Activated CD4-positive, alpha-beta T cell treated with anti-CD3 and anti-CD28 coated beads for 36 hours (primary cell): ENCODE results near the gene AAMDC. TPM values are rescaled to one million over a fixed set of nuclear protein-coding genes. Genes with fewer than 3 reads are reported as not detected.
"Not testable (repeated sequence)": the region's sequence is repeated elsewhere in the genome, so short reads cannot be mapped to it uniquely, and the experiment has no call there.

Experiments
- ATAC-seq: fragments of 200-7000 bp; cut with Tn5 transposase; one replicate; pipeline ENCODE4 v1.10.0; 2021; ENCODE audit warnings: mild to moderate bottlenecking, moderate library complexity
- CTCF ChIA-PET: fragments of 350-600 bp; sonication (Branson Sonifier 250); formaldehyde crosslinking; loops from one replicate; lab custom pipeline; 2021; ENCODE audit warnings: antibody characterized with exemption; lab: Charles Lee
- POLR2A ChIA-PET: fragments of 350-600 bp; sonication (Branson Sonifier 250); formaldehyde crosslinking; loops from one replicate; lab custom pipeline; 2021; ENCODE audit warnings: antibody characterized with exemption, inconsistent platforms; lab: Charles Lee
- DNase-seq: peaks from one replicate; pipeline ENCODE4 v3.0.0-alpha.2; 2020
- H3K27ac Mint-ChIP-seq: one replicate; pipeline ENCODE4 v1.8.0; 2021; ENCODE audit warnings: mixed read lengths
- H3K27me3 Mint-ChIP-seq: one replicate; pipeline ENCODE4 v1.8.0; 2021; ENCODE audit warnings: mixed read lengths
- H3K36me3 Mint-ChIP-seq: one replicate; pipeline ENCODE4 v1.8.0; 2021; ENCODE audit warnings: low read depth, mixed read lengths
- H3K4me1 Mint-ChIP-seq: one replicate; pipeline ENCODE4 v1.8.0; 2021; ENCODE audit warnings: mixed read lengths
- H3K4me3 Mint-ChIP-seq: one replicate; pipeline ENCODE4 v1.8.0; 2021; ENCODE audit warnings: mild to moderate bottlenecking, moderate library complexity, mixed read lengths
- H3K9me3 Mint-ChIP-seq: one replicate; pipeline ENCODE4 v1.8.0; 2021; ENCODE audit warnings: low read depth, mixed read lengths
- intact Hi-C, 2 experiments: fragments of 100-400 bp; cut with DNase I in 1 of 2; cut with micrococcal nuclease in 1 of 2; formaldehyde crosslinking; loops; one replicate each; pipeline versions ENCODE4 v1.14.2 to v1.15.1; 2022 to 2024; cut with DNase I, micrococcal nuclease
- total RNA-seq, 2 experiments: library from RNA; stranded (reverse); gene quantifications; one replicate each; pipeline ENCODE4 v1.2.3, GENCODE V29; 2021

AAMDC gene
- total RNA-seq, 2 experiments from 2014 or later, result 4.8 to 5.3 TPM

DNA sequence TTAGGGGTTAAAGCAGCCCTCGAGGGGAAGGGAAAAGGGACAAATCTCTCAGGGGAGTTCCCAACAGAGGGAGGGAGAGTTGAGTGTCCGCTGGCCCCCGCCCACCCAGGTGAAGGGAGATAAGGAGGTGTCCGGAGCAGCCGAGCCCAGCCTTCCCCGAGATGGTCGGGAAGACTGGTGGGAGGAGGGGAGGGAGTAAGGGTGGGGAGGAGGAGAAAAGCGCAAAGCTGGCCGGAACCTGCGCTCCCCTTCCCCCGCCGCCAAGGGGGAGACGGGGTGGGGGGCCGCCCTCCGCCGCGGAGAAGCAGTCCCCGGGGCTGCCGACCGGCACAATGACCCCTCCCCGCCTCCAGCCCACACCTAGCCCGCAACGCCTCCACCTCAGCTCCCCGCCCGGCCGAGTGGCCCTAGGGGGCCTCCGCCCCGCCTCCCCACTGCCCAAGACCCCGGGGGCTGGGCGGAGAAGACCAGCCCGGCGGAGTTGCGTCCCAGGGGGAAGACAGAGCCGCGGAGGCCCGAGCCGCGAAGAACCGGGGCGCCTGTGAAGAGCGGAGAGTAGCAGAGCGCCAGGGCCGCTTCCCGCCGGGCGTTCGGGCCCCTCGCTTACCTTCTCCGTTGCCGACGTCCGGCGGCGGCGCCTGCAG is 901 bp upstream of the AAMDC start:
- POLR2A ChIA-PET, result interaction anchor here (1.4 to 2.5 kb wide), 2 partner anchors 31 to 175 kb away, joined by 3 to 8 read pairs; partner anchors contain the start of gene INTS4
- intact Hi-C loops, result loop anchor here (1.0 to 5.0 kb wide), 10 partner anchors 174 to 1439 kb away; partner anchors contain the start of genes ALG8 (in 2 of the 2), CLNS1A (in 2 of the 2), INTS4 (in 2 of the 2) and GAB2 (in 1 of the 2)
- no peaks in the 10 kb centered on the region for H3K27me3 Mint-ChIP-seq
- DNase-seq, result peak; percentile 58
- H3K4me1 Mint-ChIP-seq, result peaks cover 39% of the 10 kb centered on the region
- ATAC-seq, result peak; percentile 5
- H3K27ac Mint-ChIP-seq, result peak overlapping the region; percentile 98
- no peaks in the 10 kb centered on the region for H3K9me3 Mint-ChIP-seq
- peaks cover 2% of the 10 kb centered on the region for H3K36me3 Mint-ChIP-seq
- peak overlapping the region; percentile 97 for H3K4me3 Mint-ChIP-seq
- CTCF ChIA-PET, result interaction anchor here (0.6 to 1.7 kb wide), 4 partner anchors 20 to 1264 kb away, joined by 3 to 10 read pairs (median 3); partner anchors contain the start of gene INTS4

DNA sequence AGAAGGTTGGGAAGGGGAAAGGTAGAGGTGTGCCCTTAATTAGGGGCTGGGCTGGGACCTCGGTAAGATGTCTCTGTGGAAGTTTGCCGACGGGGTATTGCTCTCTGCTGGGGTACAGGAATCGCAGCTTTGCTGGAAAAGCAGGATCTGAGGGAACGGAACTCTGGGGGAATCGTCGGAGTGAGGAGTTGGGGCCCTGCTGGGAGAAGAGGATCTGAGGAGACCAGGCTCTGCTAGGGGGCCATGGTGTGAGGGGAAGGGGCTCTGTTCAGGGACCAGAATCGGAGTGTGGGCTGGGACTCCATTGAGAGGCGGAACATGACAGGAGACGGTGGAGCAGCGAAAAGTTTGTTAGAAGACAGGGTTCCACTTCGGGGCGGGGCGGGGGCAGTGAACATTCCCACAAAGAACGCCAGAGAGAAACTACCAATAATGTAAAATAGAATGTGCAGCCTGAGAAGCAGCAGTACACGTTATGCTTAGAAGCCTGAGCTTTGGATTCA is 456 bp downstream of the AAMDC start:
- Mint-ChIP-seq H3K4me1 (peaks cover 30% of the 10 kb centered on the region), H3K9me3 (no peaks in the 10 kb centered on the region), H3K27me3 (no peaks in the 10 kb centered on the region), H3K4me3 (peak overlapping the region; percentile 97), H3K36me3 (peaks cover 2% of the 10 kb centered on the region), H3K27ac (peak overlapping the region; percentile 90)
- intact Hi-C loops, result loop anchor here (2.0 to 5.0 kb wide), 4 partner anchors 226 to 1441 kb away; partner anchors contain the start of genes ALG8 (in 1 of the 2), GAB2 (in 1 of the 2), GVQW3 (in 1 of the 2) and THAP12 (in 1 of the 2)
- ATAC-seq (no peak), DNase-seq (peak; percentile 29)
- ChIA-PET POLR2A (no interaction called here), CTCF (interaction anchor here (1.0 kb wide), 1 partner anchor 173 kb away, joined by 4 read pairs; the partner anchor contains the start of gene INTS4)

DNA sequence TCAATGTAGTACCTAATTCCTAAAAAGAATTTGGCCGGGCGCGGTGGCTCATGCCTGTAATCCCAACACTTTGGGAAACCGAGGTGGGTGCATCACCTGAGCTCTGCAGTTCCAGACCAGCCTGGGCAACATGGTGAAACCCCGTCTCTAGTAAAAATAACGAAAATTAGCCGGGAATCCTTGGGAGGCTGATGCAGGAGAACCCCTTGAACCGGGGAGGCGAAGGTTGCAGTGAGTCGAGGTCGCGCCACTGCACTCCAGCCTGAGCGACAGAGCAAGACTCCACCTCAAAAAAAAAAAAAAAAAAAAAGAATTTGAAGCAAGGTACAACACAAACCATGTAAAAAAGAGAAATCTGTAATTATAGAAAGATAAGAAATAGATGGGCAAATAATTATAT is 1.2 kb downstream of the AAMDC start:
- H3K36me3 Mint-ChIP-seq, ATAC-seq, POLR2A ChIA-PET, H3K9me3 Mint-ChIP-seq, H3K27me3 Mint-ChIP-seq, DNase-seq, H3K4me3 Mint-ChIP-seq, H3K27ac Mint-ChIP-seq: not testable (repeated sequence)
- H3K4me1 Mint-ChIP-seq, result peaks cover 23% of the 10 kb centered on the region
- intact Hi-C loops, result loop anchor here in 1 of 2 experiments (5.0 kb wide), 1 partner anchor 225 kb away; no protein-coding TSS in a partner anchor
- CTCF ChIA-PET, result interaction anchor here (0.6 to 1.0 kb wide), 2 partner anchors 172 to 178 kb away, joined by 3 to 4 read pairs; partner anchors contain the start of gene INTS4

DNA sequence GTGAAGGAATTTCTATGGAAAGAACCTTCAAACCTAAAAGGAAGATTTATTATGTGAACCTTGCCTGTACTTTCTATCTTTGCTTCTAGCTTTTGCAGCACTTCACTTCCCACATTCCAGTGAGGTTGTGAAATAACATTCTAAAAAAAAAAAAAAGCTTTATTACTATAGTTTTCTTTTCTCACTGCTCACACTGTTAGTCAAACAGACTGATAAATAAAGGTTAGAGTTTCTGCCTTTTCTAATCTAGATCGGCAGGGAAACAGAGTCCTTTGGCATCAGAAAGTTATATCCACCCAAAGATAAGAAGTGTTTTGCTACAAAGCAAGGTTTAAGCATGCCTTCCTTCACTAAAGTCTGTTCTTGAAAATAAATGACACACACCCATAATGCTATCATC is 2.8 kb downstream of the AAMDC start:
- POLR2A ChIA-PET, result interaction anchor here (0.7 kb wide), 1 partner anchor 105 kb away, joined by 4 read pairs; no protein-coding TSS in a partner anchor
- ATAC-seq, result no peak
- intact Hi-C loops, result loop anchor here in 1 of 2 experiments (5.0 kb wide), 1 partner anchor 224 kb away; no protein-coding TSS in a partner anchor
- H3K27ac Mint-ChIP-seq, result no peak overlapping the region
- DNase-seq, result no peak
- H3K4me3 Mint-ChIP-seq, result no peak overlapping the region
- H3K9me3 Mint-ChIP-seq, result no peaks in the 10 kb centered on the region
- H3K4me1 Mint-ChIP-seq, result peaks cover 12% of the 10 kb centered on the region
- H3K27me3 Mint-ChIP-seq, result no peaks in the 10 kb centered on the region
- CTCF ChIA-PET, result interaction anchor here (0.7 kb wide), 1 partner anchor 25 kb away, joined by 3 read pairs; no protein-coding TSS in a partner anchor
- peaks cover 2% of the 10 kb centered on the region for H3K36me3 Mint-ChIP-seq

DNA sequence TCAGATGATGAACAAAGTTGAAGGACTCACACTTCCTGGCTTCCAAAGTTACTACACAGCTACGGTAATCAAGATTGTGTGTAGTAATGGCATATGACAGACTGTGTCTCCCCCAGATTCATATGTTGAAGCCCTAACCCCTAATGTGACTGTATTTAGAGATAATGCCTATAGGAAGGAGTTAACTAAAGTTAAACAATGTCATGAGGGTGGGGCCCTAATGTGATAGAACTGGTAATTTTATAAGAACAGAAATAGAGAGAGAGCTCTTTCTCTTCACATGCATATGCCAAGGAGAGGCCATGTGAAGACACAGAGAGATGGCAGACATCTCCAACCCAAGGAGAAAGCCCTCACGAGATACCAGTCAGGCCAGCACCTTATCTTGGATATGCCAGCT is 8.0 kb downstream of the AAMDC start:
- DNase-seq, result no peak
- ChIA-PET POLR2A (no interaction called here), CTCF (no interaction called here)
- H3K4me1 Mint-ChIP-seq, result no peaks in the 10 kb centered on the region
- no peaks in the 10 kb centered on the region for H3K27me3 Mint-ChIP-seq
- intact Hi-C loops, result no loop called here
- peaks cover 2% of the 10 kb centered on the region for H3K9me3 Mint-ChIP-seq
- ATAC-seq, result no peak
- H3K27ac Mint-ChIP-seq, result no peak overlapping the region
- H3K4me3 Mint-ChIP-seq, result no peak overlapping the region
- H3K36me3 Mint-ChIP-seq, result peaks cover 1% of the 10 kb centered on the region

DNA sequence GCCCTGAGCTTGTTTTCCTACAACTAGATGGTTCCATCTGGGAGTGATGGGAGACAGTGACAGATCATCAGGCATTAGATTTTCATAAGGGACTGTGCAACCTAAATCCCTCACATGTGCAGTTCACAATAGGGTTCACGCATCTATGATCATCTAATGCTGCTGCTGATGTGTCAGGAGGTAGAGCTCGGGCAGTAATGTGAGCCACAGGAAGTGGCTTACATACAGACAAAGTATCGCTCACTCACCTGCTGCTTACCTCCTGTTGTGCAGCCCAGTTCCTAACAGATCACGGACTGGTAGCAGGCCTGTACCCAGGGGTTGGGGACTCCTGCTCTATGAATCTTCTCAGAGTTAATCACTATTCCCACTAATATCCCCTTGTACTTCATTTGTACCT is 12.4 kb downstream of the AAMDC start:
- POLR2A ChIA-PET, result no interaction called here
- CTCF ChIA-PET, result no interaction called here
- no peak for ATAC-seq

DNA sequence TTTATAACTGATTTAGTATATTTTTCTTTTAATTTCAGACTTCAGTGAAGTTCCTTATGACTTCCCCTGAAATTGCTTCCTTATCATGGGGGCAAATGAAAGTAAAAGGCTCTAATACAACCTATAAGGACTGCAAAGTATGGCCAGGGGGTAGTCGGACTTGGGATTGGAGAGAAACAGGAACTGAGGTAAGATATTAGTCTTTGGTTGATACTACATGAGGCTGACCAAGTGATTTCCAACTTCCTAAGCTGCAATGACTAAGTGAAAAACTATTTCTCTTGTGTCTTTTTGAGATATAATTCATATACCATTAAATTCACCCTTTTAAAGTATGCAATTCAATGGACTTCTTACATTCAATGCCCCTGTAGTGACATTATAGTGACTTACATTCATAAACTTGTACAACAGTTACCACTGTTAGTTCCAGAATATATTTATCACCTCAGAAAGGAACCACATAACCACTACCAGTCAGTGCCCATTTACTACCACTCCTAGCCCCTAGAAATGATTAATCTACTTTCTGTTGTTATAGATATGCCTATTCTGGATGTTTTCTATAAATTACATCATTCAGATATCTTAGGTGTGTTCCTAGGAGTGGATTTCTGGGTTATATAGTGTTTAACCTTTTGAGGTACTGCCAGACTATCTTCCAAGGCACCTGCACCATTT is 21.6 kb downstream of the AAMDC start:
- DNase-seq (no peak), ATAC-seq (no peak)
- POLR2A ChIA-PET, result no interaction called here
- Mint-ChIP-seq H3K27ac (no peak overlapping the region), H3K4me3 (no peak overlapping the region), H3K9me3 (peaks cover 13% of the 10 kb centered on the region), H3K27me3 (no peaks in the 10 kb centered on the region), H3K4me1 (no peaks in the 10 kb centered on the region), H3K36me3 (peaks cover 41% of the 10 kb centered on the region)
- intact Hi-C loops, result no loop called here
- CTCF ChIA-PET, result no interaction called here

More for the DNA sequence above, 12.4 kb downstream of the AAMDC start:
- Mint-ChIP-seq H3K4me3 (no peak overlapping the region), H3K4me1 (no peaks in the 10 kb centered on the region), H3K27ac (no peak overlapping the region), H3K36me3 (peaks cover 1% of the 10 kb centered on the region), H3K9me3 (peaks cover 2% of the 10 kb centered on the region), H3K27me3 (no peaks in the 10 kb centered on the region)
- DNase-seq, result no peak
- intact Hi-C loops, result no loop called here

DNA sequence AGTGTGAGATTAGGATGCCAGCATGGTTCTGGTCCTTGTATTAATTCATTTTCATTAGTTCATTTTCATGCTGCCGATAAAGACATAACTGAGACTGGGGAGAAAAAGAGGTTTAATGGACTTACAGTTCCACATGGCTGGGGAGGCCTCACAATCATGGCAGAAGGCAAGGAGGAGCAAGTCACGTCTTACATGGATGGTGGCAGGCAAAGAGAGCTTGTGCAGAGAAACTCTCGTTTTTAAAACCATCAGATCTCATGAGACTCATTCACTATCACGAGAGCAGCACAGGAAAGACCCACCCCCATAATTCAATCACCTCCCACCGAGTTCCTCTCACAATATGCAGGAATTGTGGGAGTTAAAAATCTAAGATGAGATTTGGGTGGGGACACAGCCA is 22.8 kb downstream of the AAMDC start:
- Mint-ChIP-seq H3K36me3 (peaks cover 42% of the 10 kb centered on the region), H3K9me3 (peaks cover 13% of the 10 kb centered on the region)
- POLR2A ChIA-PET, H3K27ac Mint-ChIP-seq, H3K4me3 Mint-ChIP-seq, H3K4me1 Mint-ChIP-seq, intact Hi-C loops, ATAC-seq, H3K27me3 Mint-ChIP-seq, DNase-seq: not testable (repeated sequence)
- CTCF ChIA-PET, result interaction anchor here (0.7 kb wide), 1 partner anchor 694 kb away, joined by 3 read pairs; no protein-coding TSS in a partner anchor

DNA sequence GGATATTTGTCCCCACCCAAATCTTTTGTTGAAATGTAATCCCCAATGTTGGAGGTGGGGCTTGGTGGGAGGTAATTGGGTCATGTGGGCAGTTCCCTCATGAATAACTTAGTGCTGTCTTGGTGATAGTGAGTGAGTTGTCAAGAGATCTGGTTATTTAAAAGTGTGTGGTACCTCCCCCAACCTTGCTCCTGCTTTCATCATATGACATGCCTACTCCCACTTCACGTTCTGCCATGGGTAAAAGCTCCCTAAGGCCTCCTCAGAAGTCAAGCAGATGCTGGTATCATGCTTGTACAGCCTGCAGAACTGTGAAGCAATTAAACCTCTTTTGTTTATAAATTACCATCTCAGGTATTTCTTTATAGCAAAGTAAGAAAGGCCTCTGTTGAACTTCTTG is 30.6 kb downstream of the AAMDC start:
- Mint-ChIP-seq H3K27ac (no peak overlapping the region), H3K36me3 (peaks cover 30% of the 10 kb centered on the region), H3K4me1 (no peaks in the 10 kb centered on the region), H3K27me3 (no peaks in the 10 kb centered on the region), H3K4me3 (no peak overlapping the region), H3K9me3 (peaks cover 6% of the 10 kb centered on the region)
- DNase-seq, result no peak
- ChIA-PET POLR2A (no interaction called here), CTCF (no interaction called here)
- intact Hi-C loops, result no loop called here
- no peak for ATAC-seq

DNA sequence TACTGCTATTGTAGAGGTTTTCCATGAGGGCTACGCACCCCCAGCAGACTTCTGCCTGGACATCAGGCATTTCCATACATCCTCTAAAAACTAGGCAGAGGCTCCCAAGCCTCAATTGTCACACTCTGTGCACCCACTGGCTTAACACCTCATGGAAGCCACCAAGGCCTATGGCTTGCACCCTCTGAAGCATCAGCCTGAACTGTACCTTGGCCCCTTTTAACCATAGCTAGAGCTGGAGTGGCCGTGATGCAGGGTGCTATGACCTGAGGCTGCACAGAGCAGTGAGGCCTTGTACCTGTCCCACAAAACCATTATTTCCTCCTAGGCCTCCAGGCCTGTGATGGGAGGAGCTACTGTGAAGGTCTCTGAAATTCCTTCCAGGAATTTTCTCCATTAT is 33.9 kb downstream of the AAMDC start:
- peaks cover 28% of the 10 kb centered on the region for H3K36me3 Mint-ChIP-seq
- ChIA-PET POLR2A (no interaction called here), CTCF (no interaction called here)
- intact Hi-C loops, result no loop called here
- peaks cover 6% of the 10 kb centered on the region for H3K9me3 Mint-ChIP-seq
- no peak for DNase-seq
- no peak for ATAC-seq
- no peak overlapping the region for H3K27ac Mint-ChIP-seq
- H3K4me1 Mint-ChIP-seq, result no peaks in the 10 kb centered on the region
- H3K27me3 Mint-ChIP-seq, result no peaks in the 10 kb centered on the region
- H3K4me3 Mint-ChIP-seq, result no peak overlapping the region

DNA sequence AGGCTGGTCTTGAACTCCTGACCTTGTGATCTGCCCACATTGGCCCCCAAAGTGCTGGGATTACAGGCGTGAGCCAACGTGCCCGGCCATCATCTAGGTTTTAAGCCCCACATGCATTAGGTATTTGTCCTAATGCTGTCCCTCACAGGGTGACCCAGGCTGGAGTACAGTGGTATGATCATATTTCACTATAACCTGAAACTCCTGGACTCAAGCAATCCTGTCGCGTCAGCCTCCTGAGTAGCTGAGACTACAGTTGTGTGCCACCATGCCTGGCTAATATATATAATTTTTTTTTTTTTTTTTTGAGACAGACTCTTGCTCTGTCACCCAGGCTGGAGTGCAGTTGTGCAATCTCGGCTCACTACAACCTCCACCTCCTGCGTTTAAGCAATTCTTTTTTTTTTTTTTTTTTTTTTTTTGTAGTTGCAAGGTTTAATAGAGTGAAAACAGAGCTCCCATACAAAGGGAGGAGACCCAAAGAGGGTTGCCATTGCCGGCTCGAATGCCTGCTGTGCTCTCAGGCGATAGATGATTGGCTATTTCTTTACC is 37.0 kb downstream of the AAMDC start:
- peaks cover 24% of the 10 kb centered on the region for H3K36me3 Mint-ChIP-seq
- POLR2A ChIA-PET, intact Hi-C loops, H3K27ac Mint-ChIP-seq, H3K9me3 Mint-ChIP-seq, CTCF ChIA-PET, DNase-seq, H3K4me1 Mint-ChIP-seq, ATAC-seq, H3K4me3 Mint-ChIP-seq, H3K27me3 Mint-ChIP-seq: not testable (repeated sequence)
